Upper lobe of right lung (tissue), 1 donor: ENCODE results near the gene KCNJ15. TPM values are rescaled to one million over a fixed set of nuclear protein-coding genes. Genes with fewer than 3 reads are reported as not detected.

ENCODE experiments used
- ATAC-seq: fragments of 200-7000 bp; cut with Tn5 transposase; one replicate; pipeline ENCODE4 v1.9.1; 2020; ENCODE audit warnings: mild to moderate bottlenecking, moderate library complexity
- DNase-seq: peaks from one replicate; pipeline ENCODE4 v3.0.0-alpha.2; 2020
- H3K27ac ChIP-seq: fragments of 200-600 bp; one replicate; pipeline ENCODE4 v1.8.0; 2022
- H3K27me3 ChIP-seq: fragments of 200-600 bp; one replicate; pipeline ENCODE4 v1.8.0; 2022; ENCODE audit warnings: mild to moderate bottlenecking
- H3K36me3 ChIP-seq: fragments of 200-600 bp; one replicate; pipeline ENCODE4 v1.8.0; 2022
- H3K4me1 ChIP-seq: fragments of 200-600 bp; one replicate; pipeline ENCODE4 v1.8.0; 2022
- H3K4me3 ChIP-seq: fragments of 200-600 bp; one replicate; pipeline ENCODE4 v1.8.0; 2022; ENCODE audit warnings: mild to moderate bottlenecking
- H3K9me3 ChIP-seq: fragments of 200-600 bp; one replicate; pipeline ENCODE4 v1.8.0; 2022
- intact Hi-C: fragments of 100-400 bp; cut with DNase I; formaldehyde crosslinking; loops from one replicate; pipeline ENCODE4 v1.11.0; 2022
- total RNA-seq: library from RNA; stranded (reverse); fragmentation: NEBNext Ultra II Directional; extraction: Animal tissue kit (Norgen Biotek cat#: 25700); gene quantifications from one replicate; pipeline ENCODE4 v1.2.1, GENCODE V29; 2021
- TF ChIP-seq, protein P1 (sequence below): fragments of 200-600 bp; IDR thresholded peaks from one replicate; pipeline ENCODE4 v1.8.0; 2022; ENCODE audit warnings: antibody characterized with exemption
- donor health status: DM: no; HTN: yes; CAD: no; lungs with severe emphysema.

Gene KCNJ15
- total RNA-seq, 1 donor from 2014 or later, result 80.1 TPM

DNA sequence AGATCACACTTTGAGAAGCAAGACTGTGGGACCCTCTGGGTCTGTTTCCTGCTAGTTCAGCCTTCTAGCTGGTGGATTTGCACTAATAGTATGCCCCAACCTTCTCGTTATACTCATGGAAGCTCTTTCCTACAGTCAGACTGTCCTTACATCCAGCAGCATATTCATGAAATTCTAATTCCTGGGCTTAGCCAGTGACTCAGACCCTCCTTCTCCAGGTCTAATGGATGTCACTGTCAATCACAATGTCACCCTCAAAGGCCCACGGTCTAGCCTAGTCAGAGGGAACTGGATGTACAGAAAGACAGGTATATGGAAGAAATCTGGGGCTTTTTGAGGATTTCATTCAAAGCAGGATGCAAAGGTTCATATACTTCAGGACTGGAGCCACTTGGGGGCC lies 72.4 kb downstream of the KCNJ15 start:
- no peaks in the 10 kb centered on the region for H3K27me3 ChIP-seq
- peaks cover 10% of the 10 kb centered on the region for H3K4me1 ChIP-seq
- ATAC-seq (no peak), DNase-seq (no peak)
- H3K4me3 ChIP-seq, result no peak overlapping the region
- TF ChIP-seq, protein P1, sequence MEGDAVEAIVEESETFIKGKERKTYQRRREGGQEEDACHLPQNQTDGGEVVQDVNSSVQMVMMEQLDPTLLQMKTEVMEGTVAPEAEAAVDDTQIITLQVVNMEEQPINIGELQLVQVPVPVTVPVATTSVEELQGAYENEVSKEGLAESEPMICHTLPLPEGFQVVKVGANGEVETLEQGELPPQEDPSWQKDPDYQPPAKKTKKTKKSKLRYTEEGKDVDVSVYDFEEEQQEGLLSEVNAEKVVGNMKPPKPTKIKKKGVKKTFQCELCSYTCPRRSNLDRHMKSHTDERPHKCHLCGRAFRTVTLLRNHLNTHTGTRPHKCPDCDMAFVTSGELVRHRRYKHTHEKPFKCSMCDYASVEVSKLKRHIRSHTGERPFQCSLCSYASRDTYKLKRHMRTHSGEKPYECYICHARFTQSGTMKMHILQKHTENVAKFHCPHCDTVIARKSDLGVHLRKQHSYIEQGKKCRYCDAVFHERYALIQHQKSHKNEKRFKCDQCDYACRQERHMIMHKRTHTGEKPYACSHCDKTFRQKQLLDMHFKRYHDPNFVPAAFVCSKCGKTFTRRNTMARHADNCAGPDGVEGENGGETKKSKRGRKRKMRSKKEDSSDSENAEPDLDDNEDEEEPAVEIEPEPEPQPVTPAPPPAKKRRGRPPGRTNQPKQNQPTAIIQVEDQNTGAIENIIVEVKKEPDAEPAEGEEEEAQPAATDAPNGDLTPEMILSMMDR, result no peak
- no peak overlapping the region for H3K27ac ChIP-seq
- intact Hi-C loops, result no loop called here
- H3K9me3 ChIP-seq, result no peaks in the 10 kb centered on the region
- H3K36me3 ChIP-seq, result no peaks in the 10 kb centered on the region

DNA sequence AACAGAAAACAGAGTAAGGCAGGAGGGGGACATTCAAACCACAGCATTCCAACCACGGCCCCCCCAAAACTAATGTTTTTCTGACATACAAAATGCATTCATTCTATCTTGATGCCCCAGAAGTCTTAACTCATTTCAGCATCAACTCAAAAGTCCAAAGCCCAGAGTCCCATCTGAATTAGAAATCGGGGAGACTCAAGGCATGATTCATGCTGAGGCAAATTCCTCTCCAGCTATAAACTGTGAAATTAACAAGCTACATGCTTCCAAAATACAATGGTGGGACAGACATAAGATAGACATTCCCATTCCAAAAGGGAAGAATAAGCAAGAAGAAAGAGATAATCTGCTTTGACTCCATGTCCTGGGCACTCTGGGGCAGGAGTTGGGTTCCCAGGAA lies 73.9 kb downstream of the KCNJ15 start:
- ATAC-seq (no peak), DNase-seq (no peak)
- intact Hi-C loops, result no loop called here
- H3K27me3 ChIP-seq, result no peaks in the 10 kb centered on the region
- peaks cover 10% of the 10 kb centered on the region for H3K4me1 ChIP-seq
- H3K9me3 ChIP-seq, result no peaks in the 10 kb centered on the region
- H3K27ac ChIP-seq, result no peak overlapping the region
- H3K36me3 ChIP-seq, result no peaks in the 10 kb centered on the region
- H3K4me3 ChIP-seq, result no peak overlapping the region
- TF ChIP-seq, protein P1, result no peak

DNA sequence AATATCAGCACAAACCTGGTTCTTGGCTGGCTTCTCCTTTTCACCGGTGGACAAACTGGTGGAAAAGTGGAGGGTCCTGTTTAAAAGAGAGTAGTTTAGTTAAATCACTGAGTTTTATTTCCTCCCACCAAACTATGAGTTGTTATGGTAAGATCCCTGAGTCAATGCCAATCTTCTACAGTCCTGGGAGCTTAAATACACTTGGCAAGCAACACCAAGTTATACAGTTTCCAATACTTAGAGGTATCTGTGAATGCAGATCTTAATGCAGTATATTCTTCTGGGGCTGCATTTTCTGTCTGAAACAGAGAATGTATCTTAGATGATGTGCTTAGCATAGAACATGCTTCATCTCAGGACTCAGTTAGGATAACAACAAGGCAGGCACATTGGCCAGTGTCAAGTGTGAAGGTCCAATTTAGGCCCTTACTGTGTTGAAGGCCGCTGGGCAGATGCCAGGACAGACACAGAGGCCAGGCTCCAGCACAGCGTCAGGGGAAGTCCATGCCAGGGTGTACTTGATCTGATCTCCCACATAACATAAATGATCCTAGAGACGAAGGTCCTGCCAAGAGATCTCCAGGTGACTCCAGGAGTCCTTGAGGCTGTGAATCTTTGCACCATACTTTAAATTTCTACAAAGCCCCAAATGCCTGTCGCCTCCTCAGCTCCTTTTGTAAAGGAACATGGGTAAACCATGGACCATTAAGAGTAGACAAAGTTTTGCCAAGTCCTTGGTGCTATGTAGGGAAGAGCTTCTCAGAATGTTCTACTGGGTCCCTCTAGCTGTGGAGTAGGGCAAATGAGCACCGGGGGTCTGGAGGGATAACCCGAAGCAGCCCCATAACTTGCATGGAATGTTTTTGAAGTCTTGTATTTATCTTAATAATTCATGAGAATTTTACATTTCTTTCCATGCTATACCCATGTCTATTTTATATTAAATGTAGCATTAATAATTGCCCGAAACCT lies 76.8 kb downstream of the KCNJ15 start:
- Histone ChIP-seq H3K27ac (no peak overlapping the region), H3K4me1 (no peaks in the 10 kb centered on the region), H3K4me3 (no peak overlapping the region), H3K9me3 (no peaks in the 10 kb centered on the region), H3K36me3 (no peaks in the 10 kb centered on the region), H3K27me3 (no peaks in the 10 kb centered on the region)
- intact Hi-C loops, result no loop called here
- ATAC-seq (peak; percentile 33), DNase-seq (no peak)
- TF ChIP-seq, protein P1, result peak; percentile 29

DNA sequence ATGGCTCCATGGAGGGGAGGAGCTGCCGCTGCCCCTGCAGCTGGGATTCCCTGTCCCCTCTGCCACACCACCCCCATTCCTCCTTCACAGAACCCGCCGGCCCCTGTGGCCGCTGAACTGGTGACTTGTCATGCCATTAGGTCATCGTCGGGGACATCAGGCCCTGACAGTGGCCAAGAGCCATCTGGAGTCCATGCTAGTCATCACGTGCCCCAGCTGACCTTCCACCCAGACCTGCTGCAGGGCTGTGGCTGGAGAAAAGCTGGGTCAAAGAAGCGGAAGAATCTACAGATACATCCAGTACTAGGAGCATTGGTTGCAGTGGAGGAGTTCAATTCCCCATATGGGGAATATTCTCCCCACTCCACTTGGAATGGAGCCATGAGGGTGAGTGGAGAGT lies 78.1 kb downstream of the KCNJ15 start:
- no peak overlapping the region for H3K27ac ChIP-seq
- intact Hi-C loops, result no loop called here
- H3K27me3 ChIP-seq, result no peaks in the 10 kb centered on the region
- H3K4me1 ChIP-seq, result no peaks in the 10 kb centered on the region
- ATAC-seq, result peak; percentile 20
- H3K4me3 ChIP-seq, result no peak overlapping the region
- no peaks in the 10 kb centered on the region for H3K36me3 ChIP-seq
- TF ChIP-seq, protein P1, result no peak
- H3K9me3 ChIP-seq, result no peaks in the 10 kb centered on the region
- no peak for DNase-seq

DNA sequence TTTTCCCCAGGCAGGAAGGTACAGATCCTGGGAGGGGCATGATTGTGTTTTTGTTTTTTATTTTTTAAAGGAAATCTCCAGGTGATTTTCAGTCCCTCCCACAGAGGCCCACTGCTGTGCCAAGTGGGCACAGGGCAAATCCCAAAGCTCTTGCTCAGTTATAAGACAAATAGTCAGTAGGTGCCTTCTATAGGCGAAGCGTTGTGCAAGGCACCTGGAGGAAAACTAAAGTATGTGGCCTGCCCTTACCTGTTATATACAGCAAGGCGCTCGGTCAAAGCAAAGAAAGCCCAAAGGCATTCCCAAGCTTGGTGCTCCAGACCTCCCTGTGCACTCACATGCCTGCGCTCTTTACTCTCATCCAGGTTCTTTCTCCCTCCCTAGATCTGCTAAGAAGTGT lies 81.0 kb downstream of the KCNJ15 start:
- intact Hi-C loops, result no loop called here
- H3K27me3 ChIP-seq, result no peaks in the 10 kb centered on the region
- DNase-seq (no peak), ATAC-seq (no peak)
- H3K9me3 ChIP-seq, result no peaks in the 10 kb centered on the region
- TF ChIP-seq, protein P1, result no peak
- H3K36me3 ChIP-seq, result no peaks in the 10 kb centered on the region
- H3K4me1 ChIP-seq, result peaks cover 4% of the 10 kb centered on the region
- no peak overlapping the region for H3K27ac ChIP-seq
- H3K4me3 ChIP-seq, result no peak overlapping the region
